Suppressor macrophage (primary cell): ENCODE measurements around the gene SENP1.
A peak's percentile ranks its signal among the peaks of the same experiment; 100 is the strongest.

Source experiments
- DNase-seq, 4 experiments: peaks; one replicate each; pipeline ENCODE4 v3.0.0-alpha.2; 2020 to 2022

Gene SENP1

GRCh38 chr12:48065041-48065440, 40.8 kb downstream of the SENP1 start:
- DNase-seq: no peak

GRCh38 chr12:48063530-48063929, 42.3 kb downstream of the SENP1 start:
- no peak for DNase-seq

GRCh38 chr12:48061938-48062719, 43.8 kb downstream of the SENP1 start:
- DNase-seq: no peak

- DNase-seq: no peak
These were observed 45.4 kb downstream of the SENP1 start for GRCh38 chr12:48060474-48060873.

GRCh38 chr12:48058771-48059170, 47.1 kb downstream of the SENP1 start:
- no peak for DNase-seq

- DNase-seq: no peak
These were observed 50.7 kb downstream of the SENP1 start for GRCh38 chr12:48054955-48055821.

GRCh38 chr12:48053883-48054282, 52.0 kb downstream of the SENP1 start:
- no peak for DNase-seq

GRCh38 chr12:48053122-48053521, 52.8 kb downstream of the SENP1 start:
- DNase-seq: no peak

GRCh38 chr12:48051681-48052080, 54.2 kb downstream of the SENP1 start:
- no peak for DNase-seq

- DNase-seq: no peak
These were observed 55.7 kb downstream of the SENP1 start for GRCh38 chr12:48050174-48050573.

GRCh38 chr12:48045965-48046518, 59.8 kb downstream of the SENP1 start:
- DNase-seq: no peak

- no peak for DNase-seq
These were observed 60.6 kb downstream of the SENP1 start for GRCh38 chr12:48045061-48045846.

- no peak for DNase-seq
These were observed 61.5 kb downstream of the SENP1 start for GRCh38 chr12:48044396-48044795.

- DNase-seq: no peak
These were observed 62.1 kb downstream of the SENP1 start for GRCh38 chr12:48043771-48044170.

- no peak for DNase-seq
These were observed 64.1 kb downstream of the SENP1 start for GRCh38 chr12:48041591-48042423.

GRCh38 chr12:48040354-48040753, 65.5 kb downstream of the SENP1 start:
- no peak for DNase-seq

- no peak for DNase-seq
These were observed 66.7 kb downstream of the SENP1 start for GRCh38 chr12:48039151-48039550.

- peak; percentile 40 to 68 (median 60) for DNase-seq
These were observed 67.8 kb downstream of the SENP1 start for GRCh38 chr12:48038085-48038484.

GRCh38 chr12:48037267-48037915, 68.5 kb downstream of the SENP1 start:
- DNase-seq: peak in 2 of 4 experiments; percentile 5 to 21

- DNase-seq: peak in 1 of 4 experiments; percentile 3
These were observed 69.1 kb downstream of the SENP1 start for GRCh38 chr12:48036818-48037217.
